ENCODE data around the gene LENG8. TPM values are rescaled to one million over a fixed set of nuclear protein-coding genes. Genes with fewer than 3 reads are reported as not detected.

Gene LENG8
- polyA plus RNA-seq, 3 donors: 3.6 to 341 (median 5.8) TPM

DNA sequence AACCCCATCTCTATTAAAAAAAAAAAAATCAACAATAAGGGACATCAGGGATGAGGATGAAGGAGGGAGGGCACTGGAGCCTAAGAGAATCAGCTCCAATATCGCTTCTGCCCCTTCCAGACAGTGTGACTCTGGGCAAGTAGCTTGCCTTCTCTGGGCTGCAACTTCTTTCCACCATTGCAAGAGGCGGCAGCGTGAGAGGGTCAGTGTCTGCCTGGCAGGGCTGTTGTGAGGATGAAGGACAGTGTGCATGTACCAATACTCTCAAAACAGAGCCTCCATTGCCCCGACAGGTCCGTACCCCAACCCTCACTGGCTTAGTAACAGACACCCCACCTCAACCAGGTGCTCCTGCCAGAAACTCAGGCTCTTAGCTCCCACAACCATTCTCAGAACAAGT is 15.3 kb upstream of the LENG8 start:
- Mint-ChIP-seq H3K27me3 (ENCODE audit: low read depth in 3 of 3) (peaks cover 34 to 57% (median 43%) of the 10 kb centered on the region in 3 donors), H3K36me3 (peaks cover 8 to 20% of the 10 kb centered on the region in 2 donors), H3K27ac (peak overlapping the region in 1 of 7 donors; percentile 43), H3K4me3 (peak overlapping the region in 1 of 2 donors; percentile 35), H3K4me1 (peaks cover 7% of the 10 kb centered on the region), H3K9me3 (peaks cover 0 to 4% (median 0%) of the 10 kb centered on the region in 7 donors)
- Histone ChIP-seq H3K36me3 (replicated peaks in 1 of 2; ENCODE audit: control insufficient read depth in 1 of 2, insufficient read depth in 2 of 2, low read length in 2 of 2) (peaks cover 0 to 9% of the 10 kb centered on the region in 2 donors), H3K9ac (ENCODE audit: insufficient read depth, low read length, poor library complexity, severe bottlenecking) (no peak overlapping the region), H3K27me3 (ENCODE audit: control insufficient read depth in 2 of 2, insufficient read depth in 2 of 2, low read length in 2 of 2) (peaks cover 2 to 44% of the 10 kb centered on the region in 2 donors), H4K20me1 (ENCODE audit: insufficient read depth, low read length) (peaks cover 30% of the 10 kb centered on the region), H2AFZ (ENCODE audit: insufficient read depth, low read depth, low read length, poor library complexity, severe bottlenecking) (no peak overlapping the region), H3K4me1 (ENCODE audit: control insufficient read depth in 1 of 2, insufficient read depth in 2 of 2, low read length in 2 of 2) (peaks cover 3 to 16% of the 10 kb centered on the region in 2 donors), H3K9me3 (replicated peaks in 1 of 2; ENCODE audit: control insufficient read depth in 1 of 2, insufficient read depth in 1 of 2, low read length in 2 of 2) (no peaks in the 10 kb centered on the region), H3K4me2 (replicated peaks; ENCODE audit: extremely low read depth, low read length, poor library complexity, severe bottlenecking) (no peak overlapping the region), H3K27ac (ENCODE audit: low read depth in 1 of 2, low read length in 2 of 2) (no peak overlapping the region), H3K79me2 (ENCODE audit: insufficient read depth, low read length) (no peaks in the 10 kb centered on the region), H3K4me3 (replicated peaks in 1 of 3; ENCODE audit: low read depth in 2 of 3, low read length in 3 of 3) (no peak overlapping the region)
- TF ChIP-seq, protein P1, sequence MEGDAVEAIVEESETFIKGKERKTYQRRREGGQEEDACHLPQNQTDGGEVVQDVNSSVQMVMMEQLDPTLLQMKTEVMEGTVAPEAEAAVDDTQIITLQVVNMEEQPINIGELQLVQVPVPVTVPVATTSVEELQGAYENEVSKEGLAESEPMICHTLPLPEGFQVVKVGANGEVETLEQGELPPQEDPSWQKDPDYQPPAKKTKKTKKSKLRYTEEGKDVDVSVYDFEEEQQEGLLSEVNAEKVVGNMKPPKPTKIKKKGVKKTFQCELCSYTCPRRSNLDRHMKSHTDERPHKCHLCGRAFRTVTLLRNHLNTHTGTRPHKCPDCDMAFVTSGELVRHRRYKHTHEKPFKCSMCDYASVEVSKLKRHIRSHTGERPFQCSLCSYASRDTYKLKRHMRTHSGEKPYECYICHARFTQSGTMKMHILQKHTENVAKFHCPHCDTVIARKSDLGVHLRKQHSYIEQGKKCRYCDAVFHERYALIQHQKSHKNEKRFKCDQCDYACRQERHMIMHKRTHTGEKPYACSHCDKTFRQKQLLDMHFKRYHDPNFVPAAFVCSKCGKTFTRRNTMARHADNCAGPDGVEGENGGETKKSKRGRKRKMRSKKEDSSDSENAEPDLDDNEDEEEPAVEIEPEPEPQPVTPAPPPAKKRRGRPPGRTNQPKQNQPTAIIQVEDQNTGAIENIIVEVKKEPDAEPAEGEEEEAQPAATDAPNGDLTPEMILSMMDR (IDR thresholded peaks at IDR 0.05): no peak
- intact Hi-C loops (cut with micrococcal nuclease): no loop called here
- WGBS (ENCODE audit: insufficient coverage): 94% methylated on average over 3 of the region's 5 CpGs
- no peak for DNase-seq

DNA sequence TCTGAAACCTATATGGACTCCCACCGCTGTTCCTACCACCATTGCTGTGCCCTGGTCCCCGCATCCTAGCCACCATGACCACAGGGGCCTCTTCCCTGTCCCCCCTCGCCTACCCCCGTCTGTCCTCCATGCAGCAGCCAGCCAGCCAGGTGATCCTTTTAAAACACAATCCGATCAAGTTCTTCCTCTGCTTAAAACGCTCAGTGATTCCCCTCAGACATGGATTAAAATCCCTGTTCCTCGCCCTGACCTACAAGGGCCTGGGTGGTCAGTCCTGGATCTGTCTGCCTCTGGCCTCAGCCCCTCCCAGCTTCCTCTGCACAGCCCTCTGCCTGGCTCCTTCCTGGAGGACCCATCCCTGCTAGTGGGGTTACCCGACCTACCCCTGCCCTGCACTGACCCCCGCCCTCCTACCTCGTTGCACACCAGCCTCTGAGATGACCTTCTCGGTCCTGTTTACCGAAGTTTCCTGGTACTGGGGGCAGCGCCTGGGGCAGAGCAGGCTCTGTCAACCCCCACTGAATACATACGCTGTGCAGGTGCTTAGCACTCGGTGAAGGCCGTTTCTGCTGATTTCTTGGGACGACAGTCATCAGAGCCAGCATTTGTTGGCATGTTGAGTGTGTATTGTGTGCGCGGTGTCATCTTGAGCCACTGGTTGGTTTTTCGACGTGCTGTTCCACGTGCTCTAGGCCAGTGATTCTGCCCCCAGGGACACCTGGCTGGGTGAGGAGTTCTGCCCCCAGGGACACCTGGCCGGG is 14.7 kb upstream of the LENG8 start:
- peaks cover 0 to 4% (median 0%) of the 10 kb centered on the region in 7 donors for H3K9me3 Mint-ChIP-seq

More for the DNA sequence above, 14.7 kb upstream of the LENG8 start:
- intact Hi-C loops (cut with micrococcal nuclease): no loop called here
- H2AFZ ChIP-seq (ENCODE audit: insufficient read depth, low read depth, low read length, poor library complexity, severe bottlenecking): no peak overlapping the region
- H3K4me1 Mint-ChIP-seq: peaks cover 7% of the 10 kb centered on the region
- TF ChIP-seq, protein P1 (IDR thresholded peaks at IDR 0.05): no peak
- no peaks in the 10 kb centered on the region for H3K9me3 ChIP-seq (replicated peaks in 1 of 2; ENCODE audit: control insufficient read depth in 1 of 2, insufficient read depth in 1 of 2, low read length in 2 of 2)
- no peak overlapping the region for H3K4me2 ChIP-seq (replicated peaks; ENCODE audit: extremely low read depth, low read length, poor library complexity, severe bottlenecking)
- H3K27me3 Mint-ChIP-seq (ENCODE audit: low read depth in 3 of 3): peaks cover 30 to 51% (median 38%) of the 10 kb centered on the region in 3 donors
- H3K9ac ChIP-seq (ENCODE audit: insufficient read depth, low read length, poor library complexity, severe bottlenecking): no peak overlapping the region
- peaks cover 14 to 26% of the 10 kb centered on the region in 2 donors for H3K36me3 Mint-ChIP-seq
- no peak for DNase-seq
- H3K27ac ChIP-seq (ENCODE audit: low read depth in 1 of 2, low read length in 2 of 2): no peak overlapping the region
- peaks cover 36% of the 10 kb centered on the region for H4K20me1 ChIP-seq (ENCODE audit: insufficient read depth, low read length)
- H3K27ac Mint-ChIP-seq: peak overlapping the region in 2 of 7 donors; percentile 15 to 43
- H3K4me1 ChIP-seq (ENCODE audit: control insufficient read depth in 1 of 2, insufficient read depth in 2 of 2, low read length in 2 of 2): peaks cover 3 to 16% of the 10 kb centered on the region in 2 donors
- H3K36me3 ChIP-seq (replicated peaks in 1 of 2; ENCODE audit: control insufficient read depth in 1 of 2, insufficient read depth in 2 of 2, low read length in 2 of 2): peaks cover 2 to 11% of the 10 kb centered on the region in 2 donors
- no peaks in the 10 kb centered on the region for H3K79me2 ChIP-seq (ENCODE audit: insufficient read depth, low read length)
- 82% methylated on average over 22 of the region's 23 CpGs for WGBS (ENCODE audit: insufficient coverage)
- no peak overlapping the region for H3K4me3 ChIP-seq (replicated peaks in 1 of 3; ENCODE audit: low read depth in 2 of 3, low read length in 3 of 3)
- peak overlapping the region in 1 of 2 donors; percentile 35 for H3K4me3 Mint-ChIP-seq
- peaks cover 2 to 38% of the 10 kb centered on the region in 2 donors for H3K27me3 ChIP-seq (ENCODE audit: control insufficient read depth in 2 of 2, insufficient read depth in 2 of 2, low read length in 2 of 2)

All from CD14-positive monocyte (primary cell).